ENCODE results near the gene R3HDM4. TPM values are rescaled to one million over a fixed set of nuclear protein-coding genes. Genes with fewer than 3 reads are reported as not detected.

R3HDM4 gene
- total and polyA plus RNA-seq, 9 of the 15 experiments (the other 6 are each of a cell fraction or from before 2014, with no cell fraction given): 3.2 to 154 (median 59.0) TPM

GRCh38 chr19:925087-925525, 12.1 kb upstream of the R3HDM4 start (continued):
- TF ChIP-seq, protein P1, sequence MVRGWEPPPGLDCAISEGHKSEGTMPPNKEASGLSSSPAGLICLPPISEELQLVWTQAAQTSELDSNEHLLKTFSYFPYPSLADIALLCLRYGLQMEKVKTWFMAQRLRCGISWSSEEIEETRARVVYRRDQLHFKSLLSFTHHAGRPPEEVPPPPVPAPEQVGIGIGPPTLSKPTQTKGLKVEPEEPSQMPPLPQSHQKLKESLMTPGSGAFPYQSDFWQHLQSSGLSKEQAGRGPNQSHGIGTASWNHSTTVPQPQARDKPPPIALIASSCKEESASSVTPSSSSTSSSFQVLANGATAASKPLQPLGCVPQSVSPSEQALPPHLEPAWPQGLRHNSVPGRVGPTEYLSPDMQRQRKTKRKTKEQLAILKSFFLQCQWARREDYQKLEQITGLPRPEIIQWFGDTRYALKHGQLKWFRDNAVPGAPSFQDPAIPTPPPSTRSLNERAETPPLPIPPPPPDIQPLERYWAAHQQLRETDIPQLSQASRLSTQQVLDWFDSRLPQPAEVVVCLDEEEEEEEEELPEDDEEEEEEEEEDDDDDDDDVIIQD (CRISPR knock-in tag; IDR thresholded peaks at IDR 0.05): 0 out of 2 replicates have a peak, but pooled peaks have one; percentile 48
- no peak for TF ChIP-seq ZNF274 (IDR thresholded peaks at IDR 0.05; ENCODE audit: borderline replicate concordance, low read depth, low read length)
- TF ChIP-seq XRCC3 (IDR thresholded peaks at IDR 0.05): no peak
- TF ChIP-seq TAF7 (tag; IDR thresholded peaks at IDR 0.05): no peak
- TF ChIP-seq CEBPG (CRISPR knock-in tag; IDR thresholded peaks at IDR 0.05): no peak; the same call in 1 of the 2 replicates
- TF ChIP-seq CEBPG (tag; conservative IDR thresholded peaks at IDR 0.05 in 1 of 2, IDR thresholded peaks at IDR 0.05 in 1 of 2): no peak; a peak in 1 of 4 replicates
- TF ChIP-seq ZNF197 (CRISPR knock-in tag; IDR thresholded peaks at IDR 0.05; ENCODE audit: low read depth): no peak
- no peak for TF ChIP-seq GABPA (tag; conservative IDR thresholded peaks at IDR 0.05; ENCODE audit: low read depth)
- peak; percentile 80 for TF ChIP-seq DMBX1 (CRISPR knock-in tag; IDR thresholded peaks at IDR 0.05; ENCODE audit: borderline replicate concordance)
- TF ChIP-seq BMI1 (IDR thresholded peaks at IDR 0.05; ENCODE audit: low read length): no peak
- no peak for TF ChIP-seq ARHGAP35 (IDR thresholded peaks at IDR 0.05; ENCODE audit: partially characterized antibody)
- no peak for TF ChIP-seq NFE2L1 (tag; IDR thresholded peaks at IDR 0.05; ENCODE audit: borderline replicate concordance, low read depth)
- TF ChIP-seq SP2 (IDR thresholded peaks at IDR 0.05; ENCODE audit: extremely low read depth, low read depth, low read length, poor library complexity, severe bottlenecking): no peak
- TF ChIP-seq TCF15 (CRISPR knock-in tag; IDR thresholded peaks at IDR 0.05): peak; percentile 63; the same call in 1 of the 2 replicates
- peak; percentile 69 for TF ChIP-seq KDM5B (IDR thresholded peaks at IDR 0.05; ENCODE audit: insufficient replicate concordance, low read depth, low read length)
- TF ChIP-seq PHB (CRISPR knock-in tag; IDR thresholded peaks at IDR 0.05): no peak
- TF ChIP-seq, protein P2, sequence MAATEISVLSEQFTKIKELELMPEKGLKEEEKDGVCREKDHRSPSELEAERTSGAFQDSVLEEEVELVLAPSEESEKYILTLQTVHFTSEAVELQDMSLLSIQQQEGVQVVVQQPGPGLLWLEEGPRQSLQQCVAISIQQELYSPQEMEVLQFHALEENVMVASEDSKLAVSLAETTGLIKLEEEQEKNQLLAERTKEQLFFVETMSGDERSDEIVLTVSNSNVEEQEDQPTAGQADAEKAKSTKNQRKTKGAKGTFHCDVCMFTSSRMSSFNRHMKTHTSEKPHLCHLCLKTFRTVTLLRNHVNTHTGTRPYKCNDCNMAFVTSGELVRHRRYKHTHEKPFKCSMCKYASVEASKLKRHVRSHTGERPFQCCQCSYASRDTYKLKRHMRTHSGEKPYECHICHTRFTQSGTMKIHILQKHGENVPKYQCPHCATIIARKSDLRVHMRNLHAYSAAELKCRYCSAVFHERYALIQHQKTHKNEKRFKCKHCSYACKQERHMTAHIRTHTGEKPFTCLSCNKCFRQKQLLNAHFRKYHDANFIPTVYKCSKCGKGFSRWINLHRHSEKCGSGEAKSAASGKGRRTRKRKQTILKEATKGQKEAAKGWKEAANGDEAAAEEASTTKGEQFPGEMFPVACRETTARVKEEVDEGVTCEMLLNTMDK (IDR thresholded peaks at IDR 0.05; ENCODE audit: borderline replicate concordance, insufficient read depth, low read depth, low read length, poor library complexity, severe bottlenecking): no peak
- TF ChIP-seq, protein P3, sequence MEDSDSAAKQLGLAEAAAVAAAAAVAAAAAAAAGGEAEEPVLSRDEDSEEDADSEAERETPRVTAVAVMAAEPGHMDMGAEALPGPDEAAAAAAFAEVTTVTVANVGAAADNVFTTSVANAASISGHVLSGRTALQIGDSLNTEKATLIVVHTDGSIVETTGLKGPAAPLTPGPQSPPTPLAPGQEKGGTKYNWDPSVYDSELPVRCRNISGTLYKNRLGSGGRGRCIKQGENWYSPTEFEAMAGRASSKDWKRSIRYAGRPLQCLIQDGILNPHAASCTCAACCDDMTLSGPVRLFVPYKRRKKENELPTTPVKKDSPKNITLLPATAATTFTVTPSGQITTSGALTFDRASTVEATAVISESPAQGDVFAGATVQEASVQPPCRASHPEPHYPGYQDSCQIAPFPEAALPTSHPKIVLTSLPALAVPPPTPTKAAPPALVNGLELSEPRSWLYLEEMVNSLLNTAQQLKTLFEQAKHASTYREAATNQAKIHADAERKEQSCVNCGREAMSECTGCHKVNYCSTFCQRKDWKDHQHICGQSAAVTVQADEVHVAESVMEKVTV (CRISPR knock-in tag; IDR thresholded peaks at IDR 0.05): peak; percentile 22; the same call in 1 of the 2 replicates
- TF ChIP-seq ZEB2 (IDR thresholded peaks at IDR 0.05): no peak
- TF ChIP-seq RBBP5 (IDR thresholded peaks at IDR 0.05; ENCODE audit: borderline replicate concordance, insufficient read depth, low read length, poor library complexity, severe bottlenecking): no peak

All from K562 (cell line).